Lower lobe of right lung (tissue), 2 donors: ENCODE measurements around the gene BEND7. TPM values are rescaled to one million over a fixed set of nuclear protein-coding genes. Genes with fewer than 3 reads are reported as not detected.

ENCODE experiments used
- ATAC-seq, 2 donors: fragments of 200-7000 bp; cut with Tn5 transposase; one replicate each; pipeline ENCODE4 v1.9.1; 2020 to 2022; ENCODE audit warnings: mild to moderate bottlenecking in 2 of 2, moderate library complexity in 2 of 2
- DNase-seq: peaks from one replicate; pipeline ENCODE4 v3.0.0-alpha.2; 2020
- H3K27ac ChIP-seq: fragments of 200-600 bp; one replicate; pipeline ENCODE4 v1.8.0; 2022
- H3K27me3 ChIP-seq: fragments of 200-600 bp; one replicate; pipeline ENCODE4 v1.8.0; 2022; ENCODE audit warnings: low read depth
- H3K36me3 ChIP-seq: fragments of 200-600 bp; one replicate; pipeline ENCODE4 v1.8.0; 2022; ENCODE audit warnings: mild to moderate bottlenecking
- H3K4me1 ChIP-seq: fragments of 200-600 bp; one replicate; pipeline ENCODE4 v1.8.0; 2022
- H3K4me3 ChIP-seq: fragments of 200-600 bp; one replicate; pipeline ENCODE4 v1.8.0; 2022; ENCODE audit warnings: mild to moderate bottlenecking
- H3K9me3 ChIP-seq: fragments of 200-600 bp; one replicate; pipeline ENCODE4 v1.8.0; 2022
- CTCF ChIP-seq: fragments of 200-600 bp; IDR thresholded peaks from one replicate; pipeline ENCODE4 v1.8.0; 2022; ENCODE audit warnings: antibody characterized with exemption, mild to moderate bottlenecking
- intact Hi-C: fragments of 100-400 bp; cut with DNase I; formaldehyde crosslinking; loops from one replicate; pipeline ENCODE4 v1.11.0; 2022
- long read RNA-seq: library from polyadenylated mRNA; unstranded; transcript quantifications from one replicate; pipeline ENCODE4 v2.0.0, GENCODE V29; 2021
- total RNA-seq: library from RNA; stranded (reverse); fragmentation: NEBNext Ultra II Directional; extraction: Animal tissue kit (Norgen Biotek cat#: 25700); gene quantifications from one replicate; pipeline ENCODE4 v1.2.1, GENCODE V29; 2021
- donor health status: DM: no; HTN: yes; CAD: no; lungs with severe emphysema.

The BEND7 gene
- 16.9 TPM for total RNA-seq
- long read RNA-seq, partial matches to known transcripts = 4 of 19 reads
- long read RNA-seq, other reads (novel, unspliced or antisense) = 15 of 19 reads

GRCh38 chr10:13528875-13529713 lies at the start of gene BEND7:
TSS of gene BEND7 (minus strand) at chr10:13529014. CDS start at chr10:13528533, 481 bp downstream.
- Histone ChIP-seq H3K27me3 (no peaks in the 10 kb centered on the region), H3K27ac (peak within 1 kb of the TSS; percentile 60)
- ATAC-seq = peak; percentile 87 to 89

GRCh38 chr10:13573960-13574359 lies 45.1 kb upstream of the BEND7 start:
- no peak for ATAC-seq
- no peak overlapping the region for H3K4me3 ChIP-seq
- no peak for TF ChIP-seq CTCF
- H3K27me3 ChIP-seq = no peaks in the 10 kb centered on the region
- H3K27ac ChIP-seq = no peak overlapping the region
- H3K4me1 ChIP-seq = no peaks in the 10 kb centered on the region
- DNase-seq = no peak
- intact Hi-C loops = no loop called here
- no peaks in the 10 kb centered on the region for H3K9me3 ChIP-seq
- no peaks in the 10 kb centered on the region for H3K36me3 ChIP-seq

More at GRCh38 chr10:13528875-13529713, at the start of gene BEND7:
- Histone ChIP-seq H3K36me3 (no peaks in the 10 kb centered on the region), H3K9me3 (no peaks in the 10 kb centered on the region), H3K4me3 (peak within 1 kb of the TSS; percentile 62), H3K4me1 (peaks cover 19% of the 10 kb centered on the region)
- intact Hi-C loops = no loop called here
- no peak for TF ChIP-seq CTCF
- peak; percentile 59 for DNase-seq

GRCh38 chr10:13571541-13571940 lies 42.7 kb upstream of the BEND7 start:
- intact Hi-C loops = no loop called here
- H3K27ac ChIP-seq = no peak overlapping the region
- no peak overlapping the region for H3K4me3 ChIP-seq
- no peak for ATAC-seq
- no peaks in the 10 kb centered on the region for H3K9me3 ChIP-seq
- TF ChIP-seq CTCF = no peak
- H3K27me3 ChIP-seq = no peaks in the 10 kb centered on the region
- H3K4me1 ChIP-seq = no peaks in the 10 kb centered on the region
- DNase-seq = no peak
- H3K36me3 ChIP-seq = no peaks in the 10 kb centered on the region

GRCh38 chr10:13567030-13567429 lies 38.2 kb upstream of the BEND7 start:
- H3K36me3 ChIP-seq = no peaks in the 10 kb centered on the region
- H3K27me3 ChIP-seq = no peaks in the 10 kb centered on the region
- H3K4me1 ChIP-seq = no peaks in the 10 kb centered on the region
- no peak overlapping the region for H3K27ac ChIP-seq
- no peak for TF ChIP-seq CTCF
- intact Hi-C loops = no loop called here
- H3K4me3 ChIP-seq = no peak overlapping the region
- peak; percentile 71 to 89 for ATAC-seq
- no peaks in the 10 kb centered on the region for H3K9me3 ChIP-seq
- DNase-seq = no peak

GRCh38 chr10:13564576-13564975 lies 35.8 kb upstream of the BEND7 start:
- Histone ChIP-seq H3K4me1 (no peaks in the 10 kb centered on the region), H3K9me3 (no peaks in the 10 kb centered on the region), H3K36me3 (no peaks in the 10 kb centered on the region), H3K27ac (no peak overlapping the region), H3K27me3 (no peaks in the 10 kb centered on the region), H3K4me3 (no peak overlapping the region)
- no peak for TF ChIP-seq CTCF
- ATAC-seq = no peak
- intact Hi-C loops = no loop called here
- no peak for DNase-seq
